ENCODE results near the gene BICC1. TPM values are rescaled to one million over a fixed set of nuclear protein-coding genes. Genes with fewer than 3 reads are reported as not detected.

Gene BICC1
- total and polyA plus RNA-seq, 2 donors (not counting 1 experiment from before 2014, with no cell fraction given) = 22.6 to 64.7 TPM

DNA sequence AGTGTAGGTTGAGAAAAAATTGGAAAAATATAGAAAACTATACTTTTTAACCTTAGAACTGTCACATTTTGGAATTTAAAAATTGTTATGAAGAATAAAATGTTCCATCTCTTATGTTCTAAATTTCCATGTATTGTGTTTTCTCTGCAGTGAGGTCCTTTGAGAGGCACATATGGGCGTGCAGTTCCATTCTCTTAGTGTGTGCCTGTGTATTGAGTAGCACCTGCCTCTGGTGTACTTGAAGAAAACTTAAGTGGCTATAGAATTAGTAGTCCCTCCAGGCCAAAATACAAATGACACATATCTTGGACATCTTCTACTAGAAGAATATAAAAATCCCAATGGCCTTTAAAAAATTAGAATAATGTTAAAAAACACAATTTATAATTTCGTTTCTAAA is 149.2 kb downstream of the BICC1 start:
- Histone ChIP-seq H3K27me3 (ENCODE audit: control insufficient read depth, insufficient read depth, low read length) (no peaks in the 10 kb centered on the region), H3K79me2 (ENCODE audit: control insufficient read depth, insufficient read depth, low read length) (peaks cover 7% of the 10 kb centered on the region), H4K20me1 (ENCODE audit: control insufficient read depth, extremely low read depth, insufficient read depth, low read length) (no peaks in the 10 kb centered on the region), H3K36me3 (ENCODE audit: control insufficient read depth, insufficient read depth, low read length) (no peaks in the 10 kb centered on the region), H3K4me3 (replicated peaks in 1 of 4; ENCODE audit: control extremely low read depth in 1 of 4, insufficient read depth in 1 of 4, low read depth in 3 of 4, low read length in 4 of 4) (no peak overlapping the region), H3K9me3 (ENCODE audit: control insufficient read depth, insufficient read depth, low read depth, low read length) (no peaks in the 10 kb centered on the region), H3K9ac (ENCODE audit: insufficient read depth, low read length) (no peak overlapping the region), H3K4me1 (ENCODE audit: control insufficient read depth, extremely low read depth, insufficient read depth, low read length) (peaks cover 15% of the 10 kb centered on the region), H3K4me2 (ENCODE audit: extremely low read depth, insufficient read depth, low read length) (no peak overlapping the region), H3K27ac (ENCODE audit: insufficient read depth, low read length) (peak overlapping the region; percentile 59), H2AFZ (ENCODE audit: low read length) (no peak overlapping the region)
- DNase-seq (ENCODE audit: low read depth in 2 of 2) = peak in 1 of 2 donors; percentile 11
- TF ChIP-seq EZH2 (IDR thresholded peaks at IDR 0.05; ENCODE audit: low read length, missing control alignments) (no peak), CTCF (conservative IDR thresholded peaks at IDR 0.05 in 1 of 2, IDR thresholded peaks at IDR 0.05 in 1 of 2; ENCODE audit: low read depth in 1 of 2, low read length in 2 of 2) (no peak)

DNA sequence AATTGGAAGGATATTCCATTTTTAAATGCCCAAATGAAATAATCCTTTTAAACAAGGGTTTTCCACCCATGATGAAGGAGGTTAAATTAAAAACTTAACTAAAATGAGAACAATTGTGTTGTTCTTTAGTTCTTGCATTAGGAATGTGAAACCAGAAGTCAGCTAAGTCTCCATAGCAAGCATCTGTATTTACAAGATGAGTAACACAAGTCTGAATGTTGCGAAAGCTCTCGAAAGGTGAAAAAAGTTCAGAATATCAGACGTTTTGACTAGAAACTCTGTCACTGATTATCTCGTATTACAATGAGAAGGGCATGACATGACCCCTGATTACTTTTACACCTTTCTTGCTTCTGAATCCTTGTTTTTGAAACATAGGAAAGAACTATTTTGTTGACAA is 149.6 kb downstream of the BICC1 start:
- H3K4me2 ChIP-seq (ENCODE audit: extremely low read depth, insufficient read depth, low read length) = peak overlapping the region; percentile 37
- H4K20me1 ChIP-seq (ENCODE audit: control insufficient read depth, extremely low read depth, insufficient read depth, low read length) = no peaks in the 10 kb centered on the region
- H3K36me3 ChIP-seq (ENCODE audit: control insufficient read depth, insufficient read depth, low read length) = no peaks in the 10 kb centered on the region
- H3K9me3 ChIP-seq (ENCODE audit: control insufficient read depth, insufficient read depth, low read depth, low read length) = no peaks in the 10 kb centered on the region
- no peaks in the 10 kb centered on the region for H3K27me3 ChIP-seq (ENCODE audit: control insufficient read depth, insufficient read depth, low read length)
- peak overlapping the region; percentile 59 for H3K27ac ChIP-seq (ENCODE audit: insufficient read depth, low read length)
- no peak overlapping the region for H3K9ac ChIP-seq (ENCODE audit: insufficient read depth, low read length)
- H2AFZ ChIP-seq (ENCODE audit: low read length) = no peak overlapping the region
- no peak overlapping the region for H3K4me3 ChIP-seq (replicated peaks in 1 of 4; ENCODE audit: control extremely low read depth in 1 of 4, insufficient read depth in 1 of 4, low read depth in 3 of 4, low read length in 4 of 4)
- H3K79me2 ChIP-seq (ENCODE audit: control insufficient read depth, insufficient read depth, low read length) = peaks cover 7% of the 10 kb centered on the region
- peaks cover 15% of the 10 kb centered on the region for H3K4me1 ChIP-seq (ENCODE audit: control insufficient read depth, extremely low read depth, insufficient read depth, low read length)
- DNase-seq (ENCODE audit: low read depth in 2 of 2) = peak; percentile 90 to 94
- TF ChIP-seq EZH2 (IDR thresholded peaks at IDR 0.05; ENCODE audit: low read length, missing control alignments) (no peak), CTCF (conservative IDR thresholded peaks at IDR 0.05 in 1 of 2, IDR thresholded peaks at IDR 0.05 in 1 of 2; ENCODE audit: low read depth in 1 of 2, low read length in 2 of 2) (no peak)

DNA sequence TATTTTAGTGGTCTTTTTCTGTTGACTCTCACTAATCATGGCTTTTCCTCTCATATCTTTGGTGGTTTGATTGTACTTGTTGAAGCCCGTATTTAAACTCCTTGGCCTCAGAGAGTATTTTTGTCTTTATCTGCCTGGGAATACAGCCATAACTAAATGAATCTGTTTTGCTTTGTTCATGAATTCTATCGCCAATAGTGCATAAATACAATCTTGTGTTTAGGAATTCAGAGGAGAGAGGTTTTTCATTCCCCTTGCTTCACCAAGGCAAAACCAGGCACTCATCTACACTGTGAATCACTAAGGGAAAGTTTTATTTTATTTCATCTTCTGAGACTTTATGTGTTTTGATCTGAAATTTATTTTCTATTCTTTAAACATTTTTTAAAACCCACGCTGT is 152.7 kb downstream of the BICC1 start:
- DNase-seq (ENCODE audit: low read depth in 2 of 2) = peak in 1 of 2 donors; percentile 45
- H3K4me2 ChIP-seq (ENCODE audit: extremely low read depth, insufficient read depth, low read length) = peak overlapping the region; percentile 83

More for the DNA sequence above, 152.7 kb downstream of the BICC1 start:
- Histone ChIP-seq H3K4me1 (ENCODE audit: control insufficient read depth, extremely low read depth, insufficient read depth, low read length) (peaks cover 15% of the 10 kb centered on the region), H3K79me2 (ENCODE audit: control insufficient read depth, insufficient read depth, low read length) (peaks cover 7% of the 10 kb centered on the region), H3K27me3 (ENCODE audit: control insufficient read depth, insufficient read depth, low read length) (no peaks in the 10 kb centered on the region), H3K4me3 (replicated peaks in 1 of 4; ENCODE audit: control extremely low read depth in 1 of 4, insufficient read depth in 1 of 4, low read depth in 3 of 4, low read length in 4 of 4) (peak overlapping the region; percentile 13 to 53 (median 41)), H3K36me3 (ENCODE audit: control insufficient read depth, insufficient read depth, low read length) (no peaks in the 10 kb centered on the region), H3K9me3 (ENCODE audit: control insufficient read depth, insufficient read depth, low read depth, low read length) (no peaks in the 10 kb centered on the region), H3K27ac (ENCODE audit: insufficient read depth, low read length) (peak overlapping the region; percentile 24), H2AFZ (ENCODE audit: low read length) (no peak overlapping the region), H3K9ac (ENCODE audit: insufficient read depth, low read length) (no peak overlapping the region), H4K20me1 (ENCODE audit: control insufficient read depth, extremely low read depth, insufficient read depth, low read length) (no peaks in the 10 kb centered on the region)
- TF ChIP-seq EZH2 (IDR thresholded peaks at IDR 0.05; ENCODE audit: low read length, missing control alignments) = no peak
- TF ChIP-seq CTCF (conservative IDR thresholded peaks at IDR 0.05 in 1 of 2, IDR thresholded peaks at IDR 0.05 in 1 of 2; ENCODE audit: low read depth in 1 of 2, low read length in 2 of 2) = no peak
